Cardiac fibroblast (primary cell): Measurements from ENCODE around the gene POLR3A.

ENCODE experiments used
- DNase-seq, 2 donors: peaks; one replicate each; pipeline versions ENCODE4 v3.0.0 to v3.0.0-alpha.2; 2010; ENCODE audit warnings: low read depth in 2 of 2
- H3K4me3 ChIP-seq, 2 donors: replicated peaks in 1 of 2; 1 replicate in 1 of 2; 2 replicates in 1 of 2; pipeline ENCODE4 v1.5.1; 2011; ENCODE audit warnings: low read depth in 2 of 2, low read length in 2 of 2, mild to moderate bottlenecking in 2 of 2, moderate library complexity in 1 of 2
- CTCF ChIP-seq: IDR thresholded peaks from one replicate; pipeline ENCODE4 v1.5.1; 2011; ENCODE audit warnings: low read depth, mild to moderate bottlenecking, low read length, inconsistent platforms

POLR3A gene

GRCh38 chr10:78021201-78021600, 8.1 kb downstream of the POLR3A start:
- DNase-seq: no peak

GRCh38 chr10:78019264-78019663, 10.1 kb downstream of the POLR3A start:
- no peak for TF ChIP-seq CTCF
- no peak overlapping the region for H3K4me3 ChIP-seq
- DNase-seq: no peak

More at GRCh38 chr10:78021201-78021600, 8.1 kb downstream of the POLR3A start:
- H3K4me3 ChIP-seq: no peak overlapping the region
- no peak for TF ChIP-seq CTCF

- no peak for TF ChIP-seq CTCF
- no peak for DNase-seq
- no peak overlapping the region for H3K4me3 ChIP-seq
Measured at GRCh38 chr10:78017856-78018255, 11.5 kb downstream of the POLR3A start.

DNA sequence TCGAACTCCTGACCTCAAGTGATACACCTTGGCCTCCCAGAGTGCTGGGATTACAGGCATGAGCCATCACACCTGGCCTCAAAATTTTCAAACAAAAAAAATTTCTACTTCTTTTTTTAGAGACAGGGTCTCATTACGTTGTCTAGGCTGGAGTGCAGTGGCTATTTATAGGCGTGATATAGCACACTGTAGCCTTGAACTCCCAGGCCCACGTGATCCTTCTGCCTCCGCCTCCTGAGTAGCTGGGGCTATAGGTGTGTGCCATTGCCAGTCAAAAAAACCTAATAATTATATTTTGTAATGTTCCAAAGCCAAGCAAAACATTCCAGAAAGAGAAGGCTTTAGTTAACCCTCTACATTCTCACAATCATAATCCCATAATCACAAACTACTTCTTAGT, 13.8 kb downstream of the POLR3A start:
- no peak for DNase-seq
- no peak for TF ChIP-seq CTCF
- no peak overlapping the region for H3K4me3 ChIP-seq

DNA sequence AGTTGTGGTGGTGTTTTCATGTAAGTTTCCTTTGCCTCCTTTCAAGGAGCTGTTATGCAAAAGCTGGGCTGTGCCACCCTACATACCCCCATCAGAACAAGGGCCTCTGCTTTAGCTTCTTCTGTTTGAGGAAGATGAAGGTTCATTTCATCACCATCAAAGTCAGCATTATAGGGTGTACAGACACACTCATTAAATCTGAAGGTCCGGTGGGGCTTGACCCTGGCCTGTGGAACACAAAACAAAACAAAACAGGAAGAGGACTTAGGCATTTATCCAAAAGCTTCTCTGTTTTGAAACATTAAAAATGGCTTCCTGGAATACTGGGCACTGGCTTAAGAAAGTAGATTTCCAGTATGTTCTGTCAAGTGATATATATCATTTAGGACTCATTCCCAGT, 15.8 kb downstream of the POLR3A start:
- DNase-seq: no peak
- no peak for TF ChIP-seq CTCF

GRCh38 chr10:78011065-78011464, 18.2 kb downstream of the POLR3A start:
- TF ChIP-seq CTCF: no peak
- no peak overlapping the region for H3K4me3 ChIP-seq
- DNase-seq: no peak

More for the DNA sequence above, 15.8 kb downstream of the POLR3A start:
- no peak overlapping the region for H3K4me3 ChIP-seq

DNA sequence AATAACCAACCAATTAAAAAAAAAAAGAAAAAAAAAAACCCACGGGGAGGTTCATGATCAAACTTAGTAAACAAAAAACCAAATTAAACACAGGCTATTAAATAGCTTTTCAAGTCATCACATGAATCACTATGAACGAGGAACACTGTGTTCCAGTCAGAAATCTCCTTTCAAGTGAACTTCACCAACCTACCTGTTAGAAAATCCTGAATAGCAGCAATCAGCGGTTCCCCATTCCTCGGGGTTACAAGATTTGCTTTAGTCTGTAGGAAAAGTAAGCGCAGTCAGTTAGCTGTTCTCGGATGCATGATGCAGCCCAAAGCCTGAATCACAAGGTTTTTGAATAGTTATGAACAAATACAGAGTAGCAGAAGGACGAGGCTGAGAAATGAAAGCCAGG, 19.0 kb downstream of the POLR3A start:
- H3K4me3 ChIP-seq: no peak overlapping the region
- no peak for TF ChIP-seq CTCF
- DNase-seq: no peak
